ENCODE data around the gene PSMA5. TPM values are rescaled to one million over a fixed set of nuclear protein-coding genes. Genes with fewer than 3 reads are reported as not detected.
A peak's percentile ranks its signal among the peaks of the same experiment; 100 is the strongest.

PSMA5 gene
- total and polyA plus RNA-seq, 2 of the 13 experiments (the other 11 are each of a cell fraction or from before 2014, with no cell fraction given) = 140 to 169 TPM

DNA sequence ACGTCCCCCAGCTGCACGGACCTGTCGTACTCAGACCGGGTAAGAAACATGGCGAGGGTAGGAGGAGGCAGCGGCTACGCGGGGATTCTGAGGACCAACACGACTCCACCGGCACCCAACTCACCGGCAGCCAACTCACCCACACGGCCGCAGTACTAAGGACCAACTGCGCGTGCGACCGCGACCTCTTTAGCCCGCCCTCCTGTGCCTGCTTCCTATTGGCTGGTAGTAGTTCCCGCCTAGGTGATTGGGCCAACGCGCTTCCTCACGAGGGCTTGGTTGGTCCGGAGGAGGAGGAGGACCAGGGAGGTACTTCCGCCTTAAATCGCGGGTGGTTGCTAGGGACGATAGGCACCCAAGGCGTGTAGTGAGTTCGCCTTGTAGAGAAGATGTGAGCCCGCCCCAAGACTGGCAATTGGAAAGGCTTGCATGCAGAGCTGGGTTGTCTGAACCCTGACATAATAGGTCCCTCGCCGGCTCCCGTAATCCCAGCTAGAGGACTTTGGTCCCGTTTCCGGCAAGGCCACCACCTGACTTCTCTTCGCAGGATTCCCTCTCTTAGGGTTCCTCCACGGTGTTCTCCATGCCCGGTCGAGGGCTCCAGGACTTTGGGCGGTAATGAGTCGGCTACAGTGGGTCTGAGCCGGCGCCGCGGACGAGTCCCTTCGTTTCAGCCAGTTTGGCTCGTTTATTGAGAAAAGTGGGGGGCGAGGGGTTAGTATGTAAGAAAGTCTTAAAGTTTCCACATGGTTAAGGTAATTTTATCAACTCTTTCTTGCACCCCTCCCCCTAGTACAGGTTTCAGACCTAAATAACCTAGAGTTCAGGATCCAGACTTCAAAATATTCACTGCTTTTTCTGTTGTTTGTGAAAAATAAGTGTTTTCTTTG, at the start of gene PSMA5 (continued):
- TF ChIP-seq ZNF577 (CRISPR knock-in tag; IDR thresholded peaks at IDR 0.05; ENCODE audit: borderline replicate concordance, low read depth) (no peak), ZNF136 (CRISPR knock-in tag; IDR thresholded peaks at IDR 0.05; ENCODE audit: low read depth) (no peak), FOXO1 (CRISPR knock-in tag; IDR thresholded peaks at IDR 0.05) (no peak), ZMAT3 (CRISPR knock-in tag; conservative IDR thresholded peaks at IDR 0.05) (peak; percentile 11; the same call in 1 of the 2 replicates), NKX3-1 (CRISPR knock-in tag; IDR thresholded peaks at IDR 0.05) (no peak), BORCS8-MEF2B (CRISPR knock-in tag; IDR thresholded peaks at IDR 0.05) (0 out of 2 replicates have a peak, but pooled peaks have one; percentile 43), ZNF7 (CRISPR knock-in tag; IDR thresholded peaks at IDR 0.05) (no peak), ZNF484 (CRISPR knock-in tag; IDR thresholded peaks at IDR 0.05; ENCODE audit: borderline replicate concordance, low read depth) (no peak), JUN (CRISPR knock-in tag; IDR thresholded peaks at IDR 0.05) (0 out of 2 replicates have a peak, but pooled peaks have one; percentile 44)
- TF ChIP-seq, protein P1, sequence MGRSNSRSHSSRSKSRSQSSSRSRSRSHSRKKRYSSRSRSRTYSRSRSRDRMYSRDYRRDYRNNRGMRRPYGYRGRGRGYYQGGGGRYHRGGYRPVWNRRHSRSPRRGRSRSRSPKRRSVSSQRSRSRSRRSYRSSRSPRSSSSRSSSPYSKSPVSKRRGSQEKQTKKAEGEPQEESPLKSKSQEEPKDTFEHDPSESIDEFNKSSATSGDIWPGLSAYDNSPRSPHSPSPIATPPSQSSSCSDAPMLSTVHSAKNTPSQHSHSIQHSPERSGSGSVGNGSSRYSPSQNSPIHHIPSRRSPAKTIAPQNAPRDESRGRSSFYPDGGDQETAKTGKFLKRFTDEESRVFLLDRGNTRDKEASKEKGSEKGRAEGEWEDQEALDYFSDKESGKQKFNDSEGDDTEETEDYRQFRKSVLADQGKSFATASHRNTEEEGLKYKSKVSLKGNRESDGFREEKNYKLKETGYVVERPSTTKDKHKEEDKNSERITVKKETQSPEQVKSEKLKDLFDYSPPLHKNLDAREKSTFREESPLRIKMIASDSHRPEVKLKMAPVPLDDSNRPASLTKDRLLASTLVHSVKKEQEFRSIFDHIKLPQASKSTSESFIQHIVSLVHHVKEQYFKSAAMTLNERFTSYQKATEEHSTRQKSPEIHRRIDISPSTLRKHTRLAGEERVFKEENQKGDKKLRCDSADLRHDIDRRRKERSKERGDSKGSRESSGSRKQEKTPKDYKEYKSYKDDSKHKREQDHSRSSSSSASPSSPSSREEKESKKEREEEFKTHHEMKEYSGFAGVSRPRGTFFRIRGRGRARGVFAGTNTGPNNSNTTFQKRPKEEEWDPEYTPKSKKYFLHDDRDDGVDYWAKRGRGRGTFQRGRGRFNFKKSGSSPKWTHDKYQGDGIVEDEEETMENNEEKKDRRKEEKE (IDR thresholded peaks at IDR 0.05) = no peak
- TF ChIP-seq, protein P2, sequence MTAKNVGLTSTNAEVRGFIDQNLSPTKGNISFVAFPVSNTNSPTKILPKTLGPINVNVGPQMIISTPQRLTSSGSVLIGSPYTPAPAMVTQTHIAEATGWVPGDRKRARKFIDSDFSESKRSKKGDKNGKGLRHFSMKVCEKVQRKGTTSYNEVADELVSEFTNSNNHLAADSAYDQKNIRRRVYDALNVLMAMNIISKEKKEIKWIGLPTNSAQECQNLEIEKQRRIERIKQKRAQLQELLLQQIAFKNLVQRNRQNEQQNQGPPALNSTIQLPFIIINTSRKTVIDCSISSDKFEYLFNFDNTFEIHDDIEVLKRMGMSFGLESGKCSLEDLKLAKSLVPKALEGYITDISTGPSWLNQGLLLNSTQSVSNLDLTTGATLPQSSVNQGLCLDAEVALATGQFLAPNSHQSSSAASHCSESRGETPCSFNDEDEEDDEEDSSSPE (CRISPR knock-in tag; IDR thresholded peaks at IDR 0.05) = peak; percentile 79
- TF ChIP-seq, protein P3, sequence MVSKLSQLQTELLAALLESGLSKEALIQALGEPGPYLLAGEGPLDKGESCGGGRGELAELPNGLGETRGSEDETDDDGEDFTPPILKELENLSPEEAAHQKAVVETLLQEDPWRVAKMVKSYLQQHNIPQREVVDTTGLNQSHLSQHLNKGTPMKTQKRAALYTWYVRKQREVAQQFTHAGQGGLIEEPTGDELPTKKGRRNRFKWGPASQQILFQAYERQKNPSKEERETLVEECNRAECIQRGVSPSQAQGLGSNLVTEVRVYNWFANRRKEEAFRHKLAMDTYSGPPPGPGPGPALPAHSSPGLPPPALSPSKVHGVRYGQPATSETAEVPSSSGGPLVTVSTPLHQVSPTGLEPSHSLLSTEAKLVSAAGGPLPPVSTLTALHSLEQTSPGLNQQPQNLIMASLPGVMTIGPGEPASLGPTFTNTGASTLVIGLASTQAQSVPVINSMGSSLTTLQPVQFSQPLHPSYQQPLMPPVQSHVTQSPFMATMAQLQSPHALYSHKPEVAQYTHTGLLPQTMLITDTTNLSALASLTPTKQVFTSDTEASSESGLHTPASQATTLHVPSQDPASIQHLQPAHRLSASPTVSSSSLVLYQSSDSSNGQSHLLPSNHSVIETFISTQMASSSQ (IDR thresholded peaks at IDR 0.05; ENCODE audit: low read depth) = peak; percentile 40; the same call in 1 of the 2 replicates
- TF ChIP-seq, protein P3 (CRISPR knock-in tag; IDR thresholded peaks at IDR 0.05; ENCODE audit: borderline replicate concordance) = peak; percentile 60; the same call in 1 of the 2 replicates
- TF ChIP-seq, protein P4, sequence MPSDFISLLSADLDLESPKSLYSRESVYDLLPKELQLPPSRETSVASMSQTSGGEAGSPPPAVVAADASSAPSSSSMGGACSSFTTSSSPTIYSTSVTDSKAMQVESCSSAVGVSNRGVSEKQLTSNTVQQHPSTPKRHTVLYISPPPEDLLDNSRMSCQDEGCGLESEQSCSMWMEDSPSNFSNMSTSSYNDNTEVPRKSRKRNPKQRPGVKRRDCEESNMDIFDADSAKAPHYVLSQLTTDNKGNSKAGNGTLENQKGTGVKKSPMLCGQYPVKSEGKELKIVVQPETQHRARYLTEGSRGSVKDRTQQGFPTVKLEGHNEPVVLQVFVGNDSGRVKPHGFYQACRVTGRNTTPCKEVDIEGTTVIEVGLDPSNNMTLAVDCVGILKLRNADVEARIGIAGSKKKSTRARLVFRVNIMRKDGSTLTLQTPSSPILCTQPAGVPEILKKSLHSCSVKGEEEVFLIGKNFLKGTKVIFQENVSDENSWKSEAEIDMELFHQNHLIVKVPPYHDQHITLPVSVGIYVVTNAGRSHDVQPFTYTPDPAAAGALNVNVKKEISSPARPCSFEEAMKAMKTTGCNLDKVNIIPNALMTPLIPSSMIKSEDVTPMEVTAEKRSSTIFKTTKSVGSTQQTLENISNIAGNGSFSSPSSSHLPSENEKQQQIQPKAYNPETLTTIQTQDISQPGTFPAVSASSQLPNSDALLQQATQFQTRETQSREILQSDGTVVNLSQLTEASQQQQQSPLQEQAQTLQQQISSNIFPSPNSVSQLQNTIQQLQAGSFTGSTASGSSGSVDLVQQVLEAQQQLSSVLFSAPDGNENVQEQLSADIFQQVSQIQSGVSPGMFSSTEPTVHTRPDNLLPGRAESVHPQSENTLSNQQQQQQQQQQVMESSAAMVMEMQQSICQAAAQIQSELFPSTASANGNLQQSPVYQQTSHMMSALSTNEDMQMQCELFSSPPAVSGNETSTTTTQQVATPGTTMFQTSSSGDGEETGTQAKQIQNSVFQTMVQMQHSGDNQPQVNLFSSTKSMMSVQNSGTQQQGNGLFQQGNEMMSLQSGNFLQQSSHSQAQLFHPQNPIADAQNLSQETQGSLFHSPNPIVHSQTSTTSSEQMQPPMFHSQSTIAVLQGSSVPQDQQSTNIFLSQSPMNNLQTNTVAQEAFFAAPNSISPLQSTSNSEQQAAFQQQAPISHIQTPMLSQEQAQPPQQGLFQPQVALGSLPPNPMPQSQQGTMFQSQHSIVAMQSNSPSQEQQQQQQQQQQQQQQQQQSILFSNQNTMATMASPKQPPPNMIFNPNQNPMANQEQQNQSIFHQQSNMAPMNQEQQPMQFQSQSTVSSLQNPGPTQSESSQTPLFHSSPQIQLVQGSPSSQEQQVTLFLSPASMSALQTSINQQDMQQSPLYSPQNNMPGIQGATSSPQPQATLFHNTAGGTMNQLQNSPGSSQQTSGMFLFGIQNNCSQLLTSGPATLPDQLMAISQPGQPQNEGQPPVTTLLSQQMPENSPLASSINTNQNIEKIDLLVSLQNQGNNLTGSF (CRISPR knock-in tag; IDR thresholded peaks at IDR 0.05) = no peak
